ENCODE data around the gene GMDS.

GMDS gene

GRCh38 chr6:2129182-2129621 lies 116.2 kb downstream of the GMDS start:
- DNase-seq = peak; percentile 9

GRCh38 chr6:2127484-2127911 lies 117.9 kb downstream of the GMDS start:
- peak; percentile 80 for DNase-seq

- DNase-seq = no peak
Measured at GRCh38 chr6:2126351-2126750, 119.1 kb downstream of the GMDS start.

- DNase-seq = no peak
Measured at GRCh38 chr6:2125158-2125557, 120.2 kb downstream of the GMDS start.

- DNase-seq = no peak
Measured at GRCh38 chr6:2124260-2124709, 121.1 kb downstream of the GMDS start.

GRCh38 chr6:2120912-2121311 lies 124.5 kb downstream of the GMDS start:
- DNase-seq = no peak

- DNase-seq = no peak
Measured at GRCh38 chr6:2119275-2119674, 126.1 kb downstream of the GMDS start.

- DNase-seq = no peak
Measured at GRCh38 chr6:2118136-2118535, 127.3 kb downstream of the GMDS start.

GRCh38 chr6:2117447-2117846 lies 128.0 kb downstream of the GMDS start:
- no peak for DNase-seq

GRCh38 chr6:2116496-2116895 lies 128.9 kb downstream of the GMDS start:
- DNase-seq = no peak

- DNase-seq = no peak
Measured at GRCh38 chr6:2114100-2114499, 131.3 kb downstream of the GMDS start.

- no peak for DNase-seq
Measured at GRCh38 chr6:2111162-2111677, 134.2 kb downstream of the GMDS start.

GRCh38 chr6:2110504-2110903 lies 134.9 kb downstream of the GMDS start:
- no peak for DNase-seq

GRCh38 chr6:2109796-2110195 lies 135.6 kb downstream of the GMDS start:
- no peak for DNase-seq

- DNase-seq = no peak
Measured at GRCh38 chr6:2108700-2109306, 136.6 kb downstream of the GMDS start.

GRCh38 chr6:2104524-2104880 lies 140.9 kb downstream of the GMDS start:
- DNase-seq = no peak

GRCh38 chr6:2103765-2104523 lies 141.5 kb downstream of the GMDS start:
- DNase-seq = peak; percentile 52

- DNase-seq = no peak
Measured at GRCh38 chr6:2102966-2103365, 142.4 kb downstream of the GMDS start.

GRCh38 chr6:2102316-2102883 lies 143.0 kb downstream of the GMDS start:
- no peak for DNase-seq

GRCh38 chr6:2101213-2101612 lies 144.2 kb downstream of the GMDS start:
- no peak for DNase-seq

GRCh38 chr6:2099870-2100269 lies 145.5 kb downstream of the GMDS start:
- DNase-seq = no peak

GRCh38 chr6:2097464-2097863 lies 147.9 kb downstream of the GMDS start:
- no peak for DNase-seq

GRCh38 chr6:2094642-2095041 lies 150.8 kb downstream of the GMDS start:
- no peak for DNase-seq

- DNase-seq = no peak
Measured at GRCh38 chr6:2086326-2086965, 159.0 kb downstream of the GMDS start.

All from GDM1 (cell line).